Breast epithelium (tissue), 4 donors: ENCODE measurements around the gene SFRP4. TPM values are rescaled to one million over a fixed set of nuclear protein-coding genes. Genes with fewer than 3 reads are reported as not detected.

ENCODE experiments used
- DNase-seq, 2 donors: peaks; one replicate each; pipeline ENCODE4 v3.0.0-alpha.2; 2019; ENCODE audit warnings: low spot score in 2 of 2
- H3K27ac ChIP-seq, 2 donors: fragments of 200-600 bp; sonication (generic) in 1 of 2; one replicate each; pipeline ENCODE4 v1.5.1; 2016 to 2019; ENCODE audit warnings: mild to moderate bottlenecking in 1 of 2
- H3K27me3 ChIP-seq, 2 donors: fragments of 200-600 bp; sonication (generic) in 1 of 2; one replicate each; pipeline versions ENCODE4 v1.5.1 to v1.6.0; 2017 to 2019; ENCODE audit warnings: control low read depth in 1 of 2, mild to moderate bottlenecking in 1 of 2
- H3K36me3 ChIP-seq: fragments of 200-600 bp; one replicate; pipeline ENCODE4 v1.5.1; 2019
- H3K4me1 ChIP-seq, 2 donors: fragments of 200-600 bp; sonication (generic); one replicate each; pipeline ENCODE4 v1.5.1; 2016 to 2019; ENCODE audit warnings: control low read depth in 1 of 2
- H3K4me3 ChIP-seq, 3 donors: fragments of 200-600 bp; sonication (generic); 1 replicate in 2 of 3; 2 replicates in 1 of 3; pipeline ENCODE4 v1.5.1; 2016 to 2019; ENCODE audit warnings: mild to moderate bottlenecking in 3 of 3, moderate library complexity in 2 of 3
- H3K9me3 ChIP-seq, 2 donors: fragments of 200-600 bp; sonication (generic) in 1 of 2; one replicate each; pipeline ENCODE4 v1.5.1; 2016 to 2019; ENCODE audit warnings: control low read depth in 1 of 2
- POLR2A ChIP-seq: fragments of 450-650 bp; IDR thresholded peaks from one replicate; pipeline ENCODE4 v1.6.1; 2016; ENCODE audit warnings: antibody characterized with exemption, mild to moderate bottlenecking, moderate library complexity
- POLR2AphosphoS5 ChIP-seq, 3 donors: sonication (generic); formaldehyde crosslinking; IDR thresholded peaks; one replicate each; pipeline ENCODE4 v1.6.1; 2017; ENCODE audit warnings: antibody characterized with exemption in 3 of 3
- intact Hi-C: fragments of 100-400 bp; cut with DNase I; formaldehyde crosslinking; loops from one replicate; pipeline ENCODE4 v1.15.1; 2023; ENCODE audit warnings: low total_unique reads
- total RNA-seq, 3 donors: library from RNA; depleted of rRNA; stranded (reverse); fragments of >200 nt; gene quantifications; one replicate each; pipeline ENCODE4 v1.1.0, GENCODE V29; 2016
- TF ChIP-seq, protein P1 (sequence below), 3 donors: fragments of 450-650 bp; IDR thresholded peaks; one replicate each; pipeline ENCODE4 v1.5.1; 2016 to 2017; ENCODE audit warnings: antibody characterized with exemption in 3 of 3, mild to moderate bottlenecking in 3 of 3, moderate library complexity in 3 of 3

Gene SFRP4
- total RNA-seq, 3 donors from 2014 or later: 13.3 to 27.2 (median 23.7) TPM

DNA sequence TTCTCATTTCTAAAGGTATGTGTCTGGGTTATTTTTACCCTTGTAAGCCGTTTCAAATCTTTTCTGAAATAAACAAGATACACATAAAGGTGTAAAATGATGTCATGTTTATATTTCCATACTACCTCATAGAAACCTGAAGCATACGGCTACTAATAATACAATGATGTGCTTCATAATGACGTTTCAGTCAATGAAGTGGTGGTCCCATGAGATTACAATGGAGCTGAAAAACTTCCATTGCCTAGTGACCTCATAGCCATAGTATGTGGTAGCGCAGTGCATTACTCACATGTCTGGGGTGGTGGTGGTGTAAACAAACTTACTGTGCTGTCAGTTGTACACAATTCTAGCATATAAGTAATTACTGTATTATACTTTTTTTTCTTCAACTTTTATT is 28.7 kb upstream of the SFRP4 start:
- H3K4me3 ChIP-seq: no peak overlapping the region
- H3K36me3 ChIP-seq: no peaks in the 10 kb centered on the region
- peaks cover 0 to 3% of the 10 kb centered on the region in 2 donors for H3K4me1 ChIP-seq
- H3K27me3 ChIP-seq: no peaks in the 10 kb centered on the region
- H3K27ac ChIP-seq: no peak overlapping the region
- TF ChIP-seq POLR2A (no peak), POLR2AphosphoS5 (IDR thresholded peaks at IDR 0.05) (no peak)
- TF ChIP-seq, protein P1, sequence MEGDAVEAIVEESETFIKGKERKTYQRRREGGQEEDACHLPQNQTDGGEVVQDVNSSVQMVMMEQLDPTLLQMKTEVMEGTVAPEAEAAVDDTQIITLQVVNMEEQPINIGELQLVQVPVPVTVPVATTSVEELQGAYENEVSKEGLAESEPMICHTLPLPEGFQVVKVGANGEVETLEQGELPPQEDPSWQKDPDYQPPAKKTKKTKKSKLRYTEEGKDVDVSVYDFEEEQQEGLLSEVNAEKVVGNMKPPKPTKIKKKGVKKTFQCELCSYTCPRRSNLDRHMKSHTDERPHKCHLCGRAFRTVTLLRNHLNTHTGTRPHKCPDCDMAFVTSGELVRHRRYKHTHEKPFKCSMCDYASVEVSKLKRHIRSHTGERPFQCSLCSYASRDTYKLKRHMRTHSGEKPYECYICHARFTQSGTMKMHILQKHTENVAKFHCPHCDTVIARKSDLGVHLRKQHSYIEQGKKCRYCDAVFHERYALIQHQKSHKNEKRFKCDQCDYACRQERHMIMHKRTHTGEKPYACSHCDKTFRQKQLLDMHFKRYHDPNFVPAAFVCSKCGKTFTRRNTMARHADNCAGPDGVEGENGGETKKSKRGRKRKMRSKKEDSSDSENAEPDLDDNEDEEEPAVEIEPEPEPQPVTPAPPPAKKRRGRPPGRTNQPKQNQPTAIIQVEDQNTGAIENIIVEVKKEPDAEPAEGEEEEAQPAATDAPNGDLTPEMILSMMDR (IDR thresholded peaks at IDR 0.05): no peak
- intact Hi-C loops: no loop called here
- no peaks in the 10 kb centered on the region for H3K9me3 ChIP-seq
- no peak for DNase-seq

DNA sequence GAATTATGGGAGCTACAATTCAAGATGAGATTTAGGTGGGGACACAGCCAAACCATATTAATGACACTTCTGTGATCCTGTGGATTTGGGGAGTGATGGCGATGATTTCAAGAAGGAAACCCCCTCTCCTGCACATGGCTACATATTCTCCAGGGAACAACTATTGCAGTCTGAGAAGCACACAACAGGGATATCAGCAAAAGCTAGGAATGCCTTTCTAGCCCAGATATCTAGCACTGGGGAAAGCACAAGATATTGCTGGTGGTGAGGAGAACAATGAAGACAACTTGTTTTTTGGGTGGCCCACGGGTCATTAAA is 28.1 kb upstream of the SFRP4 start:
- intact Hi-C loops: no loop called here
- H3K27ac ChIP-seq: peak overlapping the region; percentile 1 to 73
- DNase-seq: no peak

DNA sequence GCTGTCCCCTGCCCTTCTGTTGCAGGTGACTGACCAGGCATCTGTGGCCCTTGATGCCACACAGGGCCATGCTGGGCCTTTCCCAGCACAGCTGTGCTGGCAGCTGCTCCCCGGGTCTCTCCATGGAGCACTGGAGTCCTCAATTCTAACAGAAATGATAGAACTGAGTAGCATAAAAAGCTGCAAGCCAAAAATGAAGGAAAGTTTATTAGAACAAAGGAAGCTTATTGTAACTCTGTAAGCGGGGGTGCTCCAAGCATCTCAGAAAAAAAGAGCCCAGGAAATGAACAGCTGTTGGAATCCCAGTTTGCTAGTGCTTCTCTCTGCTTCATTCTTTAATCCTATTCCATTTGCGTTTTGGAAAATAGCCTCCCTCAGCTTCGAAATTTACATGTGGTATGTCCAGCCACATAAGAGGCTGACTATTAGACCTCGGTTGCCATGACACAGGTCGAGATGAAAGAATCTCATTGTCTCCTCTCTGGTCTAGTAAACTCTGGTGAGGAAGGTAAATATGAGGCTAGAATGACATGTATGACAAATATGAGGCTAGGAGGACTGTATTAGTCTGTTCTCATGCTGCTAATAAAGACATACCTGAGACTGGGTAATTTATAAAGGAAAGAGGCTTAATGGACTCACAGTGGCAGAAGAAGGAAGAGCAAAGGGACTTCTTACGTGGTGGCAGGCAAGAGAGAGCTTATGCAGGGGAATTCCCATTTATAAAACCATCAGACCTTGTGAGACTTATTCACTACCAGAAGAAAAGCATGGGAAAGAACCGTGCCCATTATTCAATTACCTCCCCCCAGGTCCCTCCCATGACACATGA is 27.5 kb upstream of the SFRP4 start:
- TF ChIP-seq, protein P1 (IDR thresholded peaks at IDR 0.05): no peak
- TF ChIP-seq POLR2AphosphoS5 (IDR thresholded peaks at IDR 0.05) (no peak), POLR2A (no peak)
- Histone ChIP-seq H3K9me3 (no peaks in the 10 kb centered on the region), H3K4me1 (peaks cover 0 to 3% of the 10 kb centered on the region in 2 donors), H3K27me3 (no peaks in the 10 kb centered on the region), H3K36me3 (no peaks in the 10 kb centered on the region), H3K27ac (peak overlapping the region; percentile 30 to 73), H3K4me3 (no peak overlapping the region)
- intact Hi-C loops: no loop called here
- DNase-seq: no peak

More for the DNA sequence above, 28.1 kb upstream of the SFRP4 start:
- no peak for TF ChIP-seq POLR2AphosphoS5 (IDR thresholded peaks at IDR 0.05)
- TF ChIP-seq POLR2A: no peak
- TF ChIP-seq, protein P1 (IDR thresholded peaks at IDR 0.05): no peak
- H3K27me3 ChIP-seq: no peaks in the 10 kb centered on the region
- no peaks in the 10 kb centered on the region for H3K9me3 ChIP-seq
- peaks cover 0 to 3% of the 10 kb centered on the region in 2 donors for H3K4me1 ChIP-seq
- no peak overlapping the region for H3K4me3 ChIP-seq
- no peaks in the 10 kb centered on the region for H3K36me3 ChIP-seq

DNA sequence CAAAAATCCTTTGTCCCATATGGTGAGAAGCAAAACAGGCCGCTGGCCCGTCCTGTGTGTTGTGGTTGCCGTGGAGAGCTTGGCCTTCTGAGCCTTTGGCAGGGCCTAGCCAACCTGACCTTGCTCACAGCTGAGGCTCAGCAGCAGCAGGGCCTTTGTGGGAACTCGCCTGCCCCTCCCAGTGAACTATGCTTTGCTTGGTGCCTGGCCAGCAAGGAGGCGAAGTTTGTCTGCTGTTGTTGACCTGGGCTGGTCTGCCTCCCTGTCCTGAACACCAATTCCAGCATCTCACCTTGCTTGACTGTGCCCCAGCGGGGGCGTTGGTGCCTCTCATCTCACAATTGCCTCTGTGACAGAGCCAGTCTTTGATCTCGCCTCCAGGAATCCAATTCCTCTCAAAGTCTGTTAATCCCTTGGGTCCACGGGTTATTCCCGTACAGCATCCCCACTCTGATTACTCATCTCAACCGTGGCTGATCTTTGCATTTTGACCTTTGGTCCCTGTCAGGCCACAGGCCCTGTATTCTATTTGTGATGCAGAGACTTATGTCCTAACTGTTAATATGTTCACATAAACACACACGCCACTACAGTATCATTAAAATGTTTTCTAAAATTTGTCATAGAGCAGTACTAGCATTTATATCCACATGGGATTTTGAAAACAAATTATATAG is 26.5 kb upstream of the SFRP4 start:
- TF ChIP-seq, protein P1 (IDR thresholded peaks at IDR 0.05): no peak
- peak in 1 of 3 donors; percentile 9 for TF ChIP-seq POLR2AphosphoS5 (IDR thresholded peaks at IDR 0.05)
- Histone ChIP-seq H3K4me1 (peaks cover 0 to 3% of the 10 kb centered on the region in 2 donors), H3K9me3 (no peaks in the 10 kb centered on the region), H3K27ac (peak overlapping the region; percentile 65 to 73), H3K4me3 (no peak overlapping the region), H3K36me3 (no peaks in the 10 kb centered on the region), H3K27me3 (no peaks in the 10 kb centered on the region)
- no peak for DNase-seq
- intact Hi-C loops: no loop called here

- H3K27ac ChIP-seq: no peak overlapping the region
These were observed 16.5 kb upstream of the SFRP4 start for GRCh38 chr7:37933018-37933566.

More at GRCh38 chr7:37933018-37933566, 16.5 kb upstream of the SFRP4 start:
- no peaks in the 10 kb centered on the region for H3K36me3 ChIP-seq
- H3K9me3 ChIP-seq: no peaks in the 10 kb centered on the region
- no peak for DNase-seq
- no peaks in the 10 kb centered on the region for H3K4me1 ChIP-seq
- TF ChIP-seq POLR2AphosphoS5 (IDR thresholded peaks at IDR 0.05) (no peak), POLR2A (no peak)
- TF ChIP-seq, protein P1 (IDR thresholded peaks at IDR 0.05): no peak
- intact Hi-C loops: no loop called here
- no peak overlapping the region for H3K4me3 ChIP-seq
- H3K27me3 ChIP-seq: no peaks in the 10 kb centered on the region
